Astrocyte (in vitro differentiated cells and primary cell): ENCODE measurements around the gene PRKG1.

Source experiments
- EZH2 ChIP-seq: IDR thresholded peaks from 2 replicates; pipeline ENCODE4 v1.6.1; 2012; ENCODE audit warnings: mild to moderate bottlenecking, low read length, inconsistent platforms; ENCODE audit not compliant: insufficient read depth
- TF ChIP-seq, protein P1 (sequence below): IDR thresholded peaks from 2 replicates; pipeline ENCODE4 v1.5.1; 2011; ENCODE audit warnings: low read depth, mild to moderate bottlenecking, inconsistent platforms, low read length, moderate library complexity; ENCODE audit not compliant: insufficient read depth

DNA sequence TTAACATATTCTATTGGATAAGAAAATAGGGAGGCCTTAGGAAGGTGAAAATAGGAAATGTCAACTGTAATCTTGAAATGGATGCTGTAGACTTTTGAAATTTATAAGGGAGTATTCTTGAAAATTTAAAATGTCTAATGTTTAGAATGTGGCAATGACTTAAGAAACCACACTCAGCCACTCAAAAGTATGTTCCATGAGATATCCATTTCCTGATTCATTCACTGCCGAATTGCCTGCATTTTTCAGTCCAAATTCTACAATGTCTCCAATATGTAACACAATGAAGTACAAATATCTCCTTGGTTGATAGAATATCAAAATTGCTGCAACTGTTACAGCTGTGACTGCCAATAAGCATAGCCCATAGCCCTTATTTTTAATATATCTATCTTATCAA is 25.9 kb downstream of the PRKG1 start:
- TF ChIP-seq, protein P1, sequence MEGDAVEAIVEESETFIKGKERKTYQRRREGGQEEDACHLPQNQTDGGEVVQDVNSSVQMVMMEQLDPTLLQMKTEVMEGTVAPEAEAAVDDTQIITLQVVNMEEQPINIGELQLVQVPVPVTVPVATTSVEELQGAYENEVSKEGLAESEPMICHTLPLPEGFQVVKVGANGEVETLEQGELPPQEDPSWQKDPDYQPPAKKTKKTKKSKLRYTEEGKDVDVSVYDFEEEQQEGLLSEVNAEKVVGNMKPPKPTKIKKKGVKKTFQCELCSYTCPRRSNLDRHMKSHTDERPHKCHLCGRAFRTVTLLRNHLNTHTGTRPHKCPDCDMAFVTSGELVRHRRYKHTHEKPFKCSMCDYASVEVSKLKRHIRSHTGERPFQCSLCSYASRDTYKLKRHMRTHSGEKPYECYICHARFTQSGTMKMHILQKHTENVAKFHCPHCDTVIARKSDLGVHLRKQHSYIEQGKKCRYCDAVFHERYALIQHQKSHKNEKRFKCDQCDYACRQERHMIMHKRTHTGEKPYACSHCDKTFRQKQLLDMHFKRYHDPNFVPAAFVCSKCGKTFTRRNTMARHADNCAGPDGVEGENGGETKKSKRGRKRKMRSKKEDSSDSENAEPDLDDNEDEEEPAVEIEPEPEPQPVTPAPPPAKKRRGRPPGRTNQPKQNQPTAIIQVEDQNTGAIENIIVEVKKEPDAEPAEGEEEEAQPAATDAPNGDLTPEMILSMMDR: no peak
- no peak for TF ChIP-seq EZH2
